D721Med (cell line): Measurements from ENCODE around the gene TNS2.

Experiments used
- DNase-seq: peaks from one replicate; pipeline ENCODE4 v3.0.0; 2011; ENCODE audit warnings: low spot score; ENCODE audit not compliant: insufficient read length
- FAIRE-seq: peaks from 2 replicates; lab custom pipeline; 2011; peaks lifted over from hg19 to GRCh38; lab: Jason Lieb, UNC
- TF ChIP-seq, protein P1 (sequence below): IDR thresholded peaks from 2 replicates; pipeline ENCODE4 v1.5.1; 2012; ENCODE audit warnings: mild to moderate bottlenecking, control low read depth; ENCODE audit not compliant: insufficient read depth; ENCODE audit errors: missing control alignments

TNS2 gene

DNA sequence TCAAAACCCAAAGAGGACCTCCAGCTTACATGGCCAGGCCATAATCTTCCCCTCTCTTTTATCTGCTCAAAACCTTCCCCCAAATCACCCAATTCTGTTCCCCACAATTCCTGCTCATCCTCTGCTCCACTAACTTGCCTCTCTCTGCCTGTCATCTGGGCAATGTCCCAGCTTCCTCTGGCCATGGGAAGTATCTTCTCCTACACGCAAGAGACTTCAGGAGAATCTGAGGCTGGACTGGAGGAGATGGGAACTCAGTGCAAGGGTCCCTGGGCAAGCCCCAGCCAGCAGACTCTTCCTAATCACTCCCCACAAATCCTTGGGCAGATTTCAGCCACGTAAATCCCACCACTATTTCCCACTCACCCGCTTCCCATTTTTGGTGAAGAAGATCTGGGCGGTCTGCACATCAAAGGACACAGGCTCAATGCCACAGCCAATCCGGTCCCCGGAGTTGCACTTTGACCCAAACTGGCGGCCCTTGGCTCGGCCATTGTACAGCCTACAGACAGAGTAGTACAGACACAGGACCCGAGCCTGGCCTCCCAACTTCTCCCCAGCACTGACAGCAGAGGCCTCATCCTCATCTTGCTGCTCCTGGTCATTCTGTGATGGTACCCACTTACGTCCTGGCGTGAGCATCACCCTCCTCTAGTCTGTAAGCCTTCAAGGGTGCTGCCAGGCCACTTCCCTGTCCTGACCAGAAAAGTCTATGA, 24.6 kb downstream of the TNS2 start:
- FAIRE-seq, result no peak
- TF ChIP-seq, protein P1, sequence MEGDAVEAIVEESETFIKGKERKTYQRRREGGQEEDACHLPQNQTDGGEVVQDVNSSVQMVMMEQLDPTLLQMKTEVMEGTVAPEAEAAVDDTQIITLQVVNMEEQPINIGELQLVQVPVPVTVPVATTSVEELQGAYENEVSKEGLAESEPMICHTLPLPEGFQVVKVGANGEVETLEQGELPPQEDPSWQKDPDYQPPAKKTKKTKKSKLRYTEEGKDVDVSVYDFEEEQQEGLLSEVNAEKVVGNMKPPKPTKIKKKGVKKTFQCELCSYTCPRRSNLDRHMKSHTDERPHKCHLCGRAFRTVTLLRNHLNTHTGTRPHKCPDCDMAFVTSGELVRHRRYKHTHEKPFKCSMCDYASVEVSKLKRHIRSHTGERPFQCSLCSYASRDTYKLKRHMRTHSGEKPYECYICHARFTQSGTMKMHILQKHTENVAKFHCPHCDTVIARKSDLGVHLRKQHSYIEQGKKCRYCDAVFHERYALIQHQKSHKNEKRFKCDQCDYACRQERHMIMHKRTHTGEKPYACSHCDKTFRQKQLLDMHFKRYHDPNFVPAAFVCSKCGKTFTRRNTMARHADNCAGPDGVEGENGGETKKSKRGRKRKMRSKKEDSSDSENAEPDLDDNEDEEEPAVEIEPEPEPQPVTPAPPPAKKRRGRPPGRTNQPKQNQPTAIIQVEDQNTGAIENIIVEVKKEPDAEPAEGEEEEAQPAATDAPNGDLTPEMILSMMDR, result no peak
- no peak for DNase-seq

- DNase-seq (no peak), FAIRE-seq (no peak)
- TF ChIP-seq, protein P1, result no peak
Observed at GRCh38 chr12:53074999-53075370, 25.1 kb downstream of the TNS2 start.

- DNase-seq, result no peak
- no peak for FAIRE-seq
- TF ChIP-seq, protein P1, result no peak
Observed at GRCh38 chr12:53076461-53076860, 26.6 kb downstream of the TNS2 start.

DNA sequence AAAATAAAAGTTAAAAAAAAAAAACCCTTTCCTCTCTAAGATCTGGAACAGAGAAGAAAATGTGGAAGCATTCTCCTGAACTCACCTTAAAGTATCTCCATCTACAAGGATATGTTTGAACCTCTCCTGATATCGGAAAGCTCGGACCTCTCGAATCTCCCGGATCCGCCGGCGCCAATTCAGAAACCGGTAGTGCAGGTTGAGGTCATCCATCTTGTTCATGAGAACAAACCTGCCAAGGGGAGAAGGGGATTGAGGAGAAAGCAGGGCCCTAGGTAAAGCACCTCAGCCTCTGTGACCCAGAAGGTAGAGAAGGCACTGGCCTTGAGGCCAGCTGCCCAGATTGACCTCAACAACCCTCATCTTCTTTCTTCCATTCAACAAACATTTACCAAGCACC, 27.2 kb downstream of the TNS2 start:
- FAIRE-seq, result no peak
- TF ChIP-seq, protein P1, result no peak
- DNase-seq, result no peak

GRCh38 chr12:53078425-53079225, 28.8 kb downstream of the TNS2 start:
- FAIRE-seq (no peak), DNase-seq (no peak)
- TF ChIP-seq, protein P1, result no peak

- TF ChIP-seq, protein P1, result no peak
- FAIRE-seq, result no peak
Observed at GRCh38 chr12:53079226-53080117, 29.6 kb downstream of the TNS2 start, which contains the start of gene SPRYD3. Gene SPRYD3, minus strand, starts transcription at chr12:53079390. Its CDS starts 57 bp downstream, at chr12:53079333.

More at GRCh38 chr12:53079226-53080117, 29.6 kb downstream of the TNS2 start, which contains the start of gene SPRYD3:
- DNase-seq, result peak; percentile 99
